T-helper 1 cell (primary cell): ENCODE data around the gene ZNF467.

Experiments used
- DNase-seq, 5 donors: peaks; one replicate each; pipeline ENCODE4 v3.0.0-alpha.2; 2012 to 2020

The ZNF467 gene

DNA sequence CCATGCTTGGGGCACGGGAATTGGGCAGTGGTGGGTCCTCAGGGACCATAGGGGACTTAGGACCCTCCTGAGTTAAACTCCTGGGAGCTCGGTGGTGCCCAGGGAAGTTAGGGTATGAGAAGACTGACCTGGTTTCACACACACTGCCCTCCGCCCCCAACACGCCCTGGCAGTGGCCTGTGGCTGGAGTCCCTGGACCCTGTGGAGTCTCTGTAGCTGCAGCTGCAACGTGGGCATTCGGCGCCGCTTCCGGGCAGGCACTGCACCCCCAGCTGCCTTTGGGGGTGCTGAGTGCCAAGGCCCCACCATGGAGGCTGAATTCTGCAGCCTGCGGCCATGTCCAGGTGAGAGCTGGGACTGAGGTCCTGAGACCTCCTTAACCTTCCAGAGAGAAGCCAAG lies 34.9 kb upstream of the ZNF467 start:
- no peak for DNase-seq

DNA sequence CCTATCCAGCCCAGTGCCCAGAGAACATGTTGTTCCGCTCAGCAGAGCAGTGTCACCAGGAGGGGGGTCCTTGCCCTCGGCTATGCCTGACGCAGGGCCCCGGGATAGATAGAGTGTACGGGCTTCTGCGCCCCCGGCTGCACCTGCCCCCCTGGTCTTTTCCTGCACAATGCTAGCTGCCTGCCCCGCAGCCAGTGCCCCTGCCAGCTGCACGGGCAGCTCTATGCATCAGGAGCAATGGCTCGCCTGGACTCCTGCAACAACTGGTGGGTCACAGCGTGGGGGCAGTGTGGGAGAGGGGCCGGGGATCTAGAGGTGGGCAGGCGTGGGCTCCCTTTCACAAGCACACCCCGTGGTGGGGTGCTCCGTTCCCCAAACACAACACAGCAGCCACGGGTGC lies 33.3 kb upstream of the ZNF467 start:
- DNase-seq, result no peak

DNA sequence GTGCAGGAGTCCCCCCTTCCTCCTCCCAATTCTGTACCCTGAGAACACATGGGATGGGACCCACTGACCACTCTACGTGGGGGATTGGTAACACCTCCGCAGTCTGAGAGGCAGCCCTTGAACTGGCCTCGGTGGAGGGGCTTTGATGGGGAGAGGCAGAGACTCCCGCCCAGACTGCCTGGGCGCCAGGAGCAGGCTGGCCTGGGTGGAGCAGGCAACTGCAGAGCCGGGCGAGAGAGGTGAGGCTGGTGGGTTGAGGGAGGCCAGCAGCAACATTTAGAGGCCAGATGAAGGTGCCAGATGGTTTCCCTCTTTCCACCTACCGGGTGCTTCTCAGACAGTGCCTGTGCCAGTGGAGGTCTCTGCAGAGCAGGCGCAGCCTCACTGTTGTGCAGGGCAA lies 30.7 kb upstream of the ZNF467 start:
- no peak for DNase-seq

DNA sequence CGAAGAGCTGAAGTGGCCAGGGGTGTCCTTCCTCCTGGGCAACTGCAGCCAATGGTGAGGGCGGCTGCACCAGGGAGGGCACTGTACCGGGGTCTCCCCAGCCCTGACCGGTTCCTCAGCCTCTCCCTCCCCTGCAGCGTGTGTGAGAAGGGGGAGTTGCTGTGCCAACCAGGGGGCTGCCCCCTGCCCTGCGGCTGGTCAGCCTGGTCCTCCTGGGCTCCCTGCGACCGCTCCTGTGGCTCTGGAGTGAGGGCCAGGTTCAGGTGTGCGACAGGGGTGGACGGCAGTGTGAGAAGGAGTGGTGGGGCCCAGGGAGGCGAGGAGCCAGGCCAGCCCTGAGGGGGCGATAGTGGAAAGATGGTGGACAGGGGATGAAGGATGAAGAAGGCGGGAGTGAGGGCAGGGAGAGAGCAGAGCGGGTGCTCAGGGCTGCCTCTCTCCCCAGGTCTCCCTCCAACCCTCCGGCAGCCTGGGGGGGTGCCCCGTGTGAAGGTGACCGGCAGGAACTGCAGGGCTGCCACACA lies 30.2 kb upstream of the ZNF467 start:
- no peak for DNase-seq

DNA sequence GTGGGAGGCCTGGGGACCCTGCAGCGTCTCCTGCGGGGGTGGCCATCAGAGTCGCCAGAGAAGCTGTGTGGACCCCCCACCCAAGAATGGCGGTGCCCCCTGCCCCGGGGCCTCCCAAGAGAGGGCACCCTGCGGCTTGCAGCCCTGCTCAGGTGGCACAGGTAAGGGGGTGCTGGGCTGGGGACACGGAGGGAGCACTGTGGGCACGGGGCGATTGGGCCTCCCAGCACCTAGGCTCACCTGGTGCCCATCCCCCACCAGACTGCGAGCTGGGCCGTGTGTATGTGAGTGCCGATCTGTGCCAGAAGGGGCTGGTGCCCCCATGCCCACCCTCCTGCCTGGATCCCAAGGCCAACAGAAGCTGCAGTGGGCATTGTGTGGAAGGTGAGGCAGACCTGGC lies 29.6 kb upstream of the ZNF467 start:
- no peak for DNase-seq

DNA sequence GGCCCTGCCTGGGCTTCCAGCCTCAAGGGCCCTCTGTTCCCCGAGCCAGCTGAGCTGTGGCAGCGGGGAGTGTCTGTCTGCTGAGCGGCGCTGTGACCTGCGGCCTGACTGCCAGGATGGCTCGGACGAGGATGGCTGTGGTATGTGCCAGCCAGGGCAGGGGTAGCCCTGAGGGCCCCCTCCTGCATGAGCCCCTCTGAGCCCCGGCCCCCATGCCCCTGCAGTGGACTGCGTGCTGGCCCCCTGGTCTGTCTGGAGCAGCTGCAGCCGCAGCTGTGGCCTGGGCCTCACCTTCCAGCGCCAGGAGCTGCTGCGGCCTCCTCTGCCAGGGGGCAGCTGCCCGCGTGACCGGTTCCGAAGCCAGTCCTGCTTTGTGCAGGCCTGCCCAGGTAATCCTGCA lies 28.4 kb upstream of the ZNF467 start:
- DNase-seq, result no peak

DNA sequence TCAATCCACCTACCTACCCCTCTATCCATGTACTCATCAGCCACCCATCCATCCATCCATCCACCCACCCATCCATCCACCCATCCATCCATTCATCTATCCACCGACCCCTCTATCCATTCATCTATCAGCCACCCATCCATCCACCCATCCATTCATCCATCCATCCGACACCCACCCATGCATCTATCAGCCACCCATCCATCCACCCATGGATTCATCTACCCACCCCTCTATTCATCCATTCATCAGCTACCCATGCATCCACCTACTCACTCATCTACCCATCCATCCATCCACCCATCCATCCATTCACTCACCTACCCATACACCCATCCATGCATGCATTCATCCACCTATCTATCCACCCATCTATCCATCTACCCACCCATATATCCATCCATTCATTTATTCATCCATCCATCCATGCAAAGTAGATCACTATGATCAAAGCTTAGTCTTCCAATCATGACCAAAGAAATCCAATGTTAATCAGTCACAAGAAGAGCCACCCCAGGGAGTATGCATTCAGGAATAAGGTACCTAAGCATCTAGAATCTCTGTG lies 27.7 kb upstream of the ZNF467 start:
- DNase-seq, result no peak

DNA sequence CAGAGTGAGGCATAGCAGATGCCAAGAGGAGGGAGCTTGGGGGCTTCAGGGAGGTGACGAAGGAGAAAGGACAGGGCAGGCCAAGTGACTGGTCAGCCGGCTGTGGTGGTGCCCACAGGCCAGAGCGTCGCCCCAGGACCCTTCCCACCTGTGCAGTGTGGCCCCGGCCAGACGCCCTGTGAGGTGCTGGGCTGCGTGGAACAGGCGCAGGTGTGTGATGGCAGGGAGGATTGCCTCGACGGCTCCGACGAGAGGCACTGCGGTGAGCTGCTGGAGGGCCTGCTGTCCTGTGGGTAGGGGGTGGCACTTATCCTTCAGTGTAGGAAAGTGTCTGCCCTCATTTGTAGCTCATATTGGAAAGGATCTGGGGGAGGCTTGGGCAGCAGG lies 26.8 kb upstream of the ZNF467 start:
- no peak for DNase-seq

DNA sequence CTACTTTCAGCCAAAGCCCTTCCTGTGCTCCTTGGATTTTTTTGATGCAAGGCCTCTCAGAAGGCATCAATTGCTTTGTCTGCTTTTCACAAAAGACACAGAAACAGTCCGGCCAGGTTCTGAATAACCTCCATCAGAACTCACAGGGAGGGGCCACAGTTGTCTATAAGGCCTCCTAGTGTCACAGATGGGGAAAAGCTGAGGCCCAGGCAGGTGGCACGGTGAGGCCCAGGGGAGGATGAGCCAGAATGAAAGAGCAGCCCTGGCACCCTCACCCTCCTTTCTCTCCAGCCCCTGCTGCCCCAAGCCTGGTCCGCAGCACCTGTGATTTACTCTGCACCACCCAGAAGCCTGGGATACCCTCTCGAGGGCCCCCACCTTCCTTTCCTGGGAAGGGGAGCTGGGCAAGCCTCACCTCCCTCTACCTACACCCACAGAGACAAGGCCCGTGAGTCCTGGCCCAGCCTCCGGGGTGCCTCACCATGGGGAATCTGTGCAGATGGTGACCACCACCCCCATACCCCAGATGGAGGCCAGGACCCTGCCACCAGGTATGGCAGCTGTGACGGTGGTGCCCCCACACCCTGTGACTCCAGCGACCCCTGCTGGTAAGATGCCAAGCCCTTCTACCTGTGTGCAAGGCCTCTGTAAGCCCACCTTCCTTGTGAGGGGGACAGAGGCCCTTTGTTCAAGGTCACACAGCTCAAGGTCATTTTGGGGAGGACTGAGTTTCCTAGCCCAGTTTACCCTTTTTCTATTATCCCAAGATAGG lies 26.2 kb upstream of the ZNF467 start:
- peak in 4 of 5 donors; percentile 24 to 58 (median 48) for DNase-seq

DNA sequence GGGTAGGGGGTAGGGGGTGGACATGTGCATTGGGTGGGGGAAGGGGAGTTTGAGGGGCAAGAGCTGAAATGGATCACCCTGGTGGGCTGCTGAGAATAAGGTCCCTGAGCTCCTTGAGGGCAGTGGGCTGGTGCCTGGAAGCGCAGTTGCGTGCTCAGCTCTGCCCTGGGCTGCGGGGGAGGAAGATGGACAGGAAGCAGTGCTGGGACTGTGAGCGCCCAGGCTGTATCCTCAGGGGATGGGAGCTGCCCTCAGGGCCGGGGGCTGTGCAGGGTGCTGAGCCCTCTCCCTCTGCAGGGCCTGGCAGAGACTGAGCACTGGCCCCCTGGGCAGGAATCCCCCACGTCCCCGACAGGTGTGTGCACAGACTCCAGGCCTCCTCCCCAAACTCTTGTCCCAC lies 24.4 kb upstream of the ZNF467 start:
- DNase-seq, result no peak

DNA sequence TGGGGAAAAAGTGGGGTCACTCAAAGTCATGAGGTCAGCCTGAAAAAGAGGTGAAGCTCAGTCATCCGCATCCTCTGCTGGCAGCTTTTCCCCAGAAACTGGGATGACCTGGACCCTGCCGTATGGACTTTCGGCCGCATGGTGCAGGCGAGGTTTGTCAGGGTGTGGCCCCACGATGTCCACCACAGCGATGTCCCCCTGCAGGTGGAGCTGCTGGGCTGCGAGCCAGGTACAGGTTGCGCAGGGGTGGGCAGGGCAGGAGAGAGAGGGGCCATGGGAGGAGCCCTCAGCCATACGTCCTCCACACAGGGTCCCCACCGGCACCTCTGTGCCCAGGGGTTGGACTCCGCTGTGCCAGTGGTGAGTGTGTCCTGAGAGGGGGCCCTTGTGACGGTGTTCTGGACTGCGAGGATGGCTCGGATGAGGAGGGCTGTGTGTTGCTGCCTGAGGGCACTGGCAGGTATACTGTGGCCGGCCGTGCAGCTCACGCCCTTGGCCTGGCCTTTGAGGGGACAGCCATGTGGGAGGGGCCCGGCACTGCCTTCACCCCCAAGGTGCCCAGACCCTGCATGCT lies 23.0 kb upstream of the ZNF467 start:
- DNase-seq, result no peak

DNA sequence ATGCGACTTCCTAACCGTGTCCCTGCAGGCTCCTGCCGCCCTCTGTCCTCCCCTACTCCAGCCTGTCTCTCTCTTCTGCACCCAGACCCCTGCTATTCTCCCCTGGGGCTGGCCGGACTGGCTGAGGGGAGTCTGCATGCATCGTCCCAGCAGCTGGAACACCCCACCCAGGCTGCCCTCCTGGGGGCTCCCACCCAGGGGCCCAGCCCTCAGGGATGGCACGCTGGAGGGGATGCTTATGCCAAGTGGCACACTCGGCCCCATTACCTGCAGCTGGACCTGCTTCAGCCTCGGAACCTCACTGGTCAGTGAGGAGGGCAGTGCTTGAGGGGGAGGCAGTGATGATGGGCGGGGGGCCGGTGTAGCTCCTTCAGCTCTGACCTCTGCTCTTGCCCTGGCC lies 21.7 kb upstream of the ZNF467 start:
- no peak for DNase-seq

DNA sequence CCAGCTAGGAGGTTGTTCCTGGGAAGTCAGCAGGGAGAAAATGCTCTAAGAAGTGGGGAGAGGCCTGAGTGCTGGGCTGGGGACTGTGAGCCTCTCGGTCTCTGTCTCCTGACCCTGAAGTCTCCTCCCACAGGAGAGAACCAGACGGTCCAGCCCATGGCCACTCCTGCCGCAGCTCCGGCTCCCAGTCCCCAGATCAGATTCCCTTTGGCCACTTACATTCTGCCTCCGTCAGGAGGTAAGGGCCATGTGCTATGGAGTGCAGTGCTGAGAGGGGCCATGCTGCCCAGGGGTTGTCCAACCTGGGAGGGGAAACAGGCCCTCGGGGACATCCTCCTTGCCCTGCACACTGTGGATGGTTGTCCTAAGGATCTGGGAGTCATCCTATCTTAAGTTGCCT lies 21.3 kb upstream of the ZNF467 start:
- no peak for DNase-seq

DNA sequence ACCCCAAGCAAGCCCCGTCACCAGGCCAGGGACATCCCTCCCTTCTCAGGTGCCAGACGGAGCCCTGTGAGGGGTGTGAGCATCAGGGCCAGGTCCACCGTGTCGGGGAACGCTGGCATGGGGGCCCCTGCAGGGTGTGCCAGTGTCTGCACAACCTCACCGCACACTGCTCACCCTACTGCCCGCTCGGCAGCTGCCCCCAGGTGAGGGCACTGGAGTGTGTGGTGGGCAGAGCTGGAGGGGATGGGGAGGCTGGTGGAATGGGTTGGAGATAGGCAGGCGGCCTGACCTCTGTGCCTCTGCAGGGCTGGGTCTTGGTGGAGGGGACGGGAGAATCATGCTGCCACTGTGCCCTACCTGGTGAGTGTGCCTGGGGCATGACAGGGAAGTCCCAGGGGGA lies 19.9 kb upstream of the ZNF467 start:
- no peak for DNase-seq

DNA sequence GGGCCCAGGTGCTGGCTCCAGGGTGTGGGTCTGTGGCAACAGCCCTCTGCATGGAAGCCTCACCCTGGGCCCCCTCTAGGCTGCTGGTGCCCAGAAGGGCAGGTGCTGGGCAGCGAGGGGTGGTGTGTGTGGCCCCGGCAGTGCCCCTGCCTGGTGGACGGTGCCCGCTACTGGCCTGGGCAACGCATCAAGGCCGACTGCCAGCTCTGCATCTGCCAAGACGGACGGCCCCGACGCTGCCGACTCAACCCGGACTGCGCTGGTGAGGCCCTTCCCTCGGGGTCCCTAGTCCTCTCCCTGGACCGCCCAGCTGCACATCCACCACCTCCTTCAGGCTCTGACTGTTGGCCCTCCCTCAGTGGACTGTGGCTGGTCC lies 18.8 kb upstream of the ZNF467 start:
- DNase-seq, result no peak

DNA sequence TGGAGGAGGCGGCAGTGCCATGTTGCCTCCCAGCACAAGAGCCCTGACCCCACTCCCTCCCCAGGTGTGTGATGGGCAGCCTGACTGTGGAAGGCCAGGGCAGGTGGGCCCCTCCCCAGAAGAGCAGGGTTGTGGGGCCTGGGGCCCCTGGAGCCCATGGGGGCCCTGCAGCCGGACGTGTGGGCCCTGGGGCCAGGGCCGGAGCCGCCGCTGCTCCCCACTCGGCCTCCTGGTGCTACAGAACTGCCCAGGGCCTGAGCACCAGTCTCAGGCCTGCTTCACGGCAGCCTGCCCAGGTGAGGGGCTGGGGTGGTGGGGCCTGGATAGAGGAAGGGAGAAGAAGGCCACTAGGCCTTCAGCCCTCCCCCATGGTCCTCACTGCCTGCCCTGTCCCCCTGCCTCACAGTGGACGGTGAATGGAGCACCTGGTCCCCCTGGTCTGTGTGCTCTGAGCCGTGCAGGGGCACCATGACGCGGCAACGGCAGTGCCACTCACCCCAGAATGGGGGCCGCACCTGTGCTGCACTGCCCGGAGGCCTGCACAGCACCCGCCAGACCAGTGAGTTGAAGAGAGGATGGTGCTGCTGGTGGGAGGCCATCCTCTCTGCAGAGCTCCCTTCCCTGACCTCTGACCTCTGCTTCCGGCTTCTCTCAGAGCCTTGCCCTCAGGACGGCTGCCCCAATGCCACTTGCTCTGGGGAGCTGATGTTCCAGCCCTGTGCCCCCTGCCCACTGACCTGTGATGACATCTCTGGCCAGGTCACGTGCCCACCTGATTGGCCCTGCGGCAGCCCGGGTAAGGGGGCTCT lies 18.2 kb upstream of the ZNF467 start:
- no peak for DNase-seq

DNA sequence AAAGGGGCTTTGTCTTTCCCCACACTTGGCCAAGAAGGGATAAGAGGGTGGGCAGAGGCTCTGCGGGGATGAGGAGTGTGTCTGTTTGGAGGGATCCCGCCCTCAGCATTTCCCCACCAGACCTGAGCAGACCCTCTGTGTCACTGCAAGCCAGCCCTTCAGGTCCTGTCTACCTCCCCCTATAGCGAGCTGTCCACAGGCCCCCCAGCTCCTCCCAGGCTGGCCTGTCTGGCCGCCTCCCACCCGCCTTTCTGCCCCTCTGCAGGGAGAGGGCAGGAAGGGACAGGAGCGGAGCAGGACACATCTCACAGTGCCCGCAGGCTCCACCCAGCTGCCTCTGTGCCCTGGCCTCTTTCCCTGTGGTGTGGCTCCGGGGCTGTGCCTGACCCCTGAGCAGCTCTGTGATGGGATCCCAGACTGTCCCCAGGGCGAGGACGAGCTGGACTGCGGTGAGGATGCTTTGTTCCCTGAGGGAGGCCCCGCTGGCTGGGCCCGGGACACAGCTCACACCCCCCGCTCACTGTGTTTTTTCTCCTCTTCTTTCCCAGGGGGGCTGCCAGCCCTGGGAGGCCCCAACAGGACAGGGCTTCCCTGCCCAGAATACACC lies 17.5 kb upstream of the ZNF467 start:
- no peak for DNase-seq

DNA sequence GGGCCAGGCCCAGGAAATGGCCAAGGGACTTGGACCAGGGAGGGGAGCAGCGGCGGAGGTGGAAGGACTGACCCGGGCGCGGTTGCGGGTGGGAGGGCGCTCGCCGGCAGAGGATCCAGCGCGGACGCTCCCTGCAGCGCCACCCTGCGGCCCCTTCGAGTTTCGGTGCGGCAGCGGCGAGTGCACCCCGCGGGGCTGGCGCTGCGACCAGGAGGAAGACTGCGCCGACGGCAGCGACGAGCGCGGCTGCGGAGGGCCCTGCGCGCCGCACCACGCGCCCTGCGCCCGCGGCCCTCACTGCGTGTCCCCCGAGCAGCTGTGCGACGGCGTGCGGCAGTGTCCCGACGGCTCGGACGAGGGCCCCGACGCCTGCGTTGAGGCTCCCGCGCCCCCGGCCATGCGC lies 16.8 kb upstream of the ZNF467 start:
- DNase-seq, result peak in 3 of 5 donors; percentile 20 to 25 (median 24)

DNA sequence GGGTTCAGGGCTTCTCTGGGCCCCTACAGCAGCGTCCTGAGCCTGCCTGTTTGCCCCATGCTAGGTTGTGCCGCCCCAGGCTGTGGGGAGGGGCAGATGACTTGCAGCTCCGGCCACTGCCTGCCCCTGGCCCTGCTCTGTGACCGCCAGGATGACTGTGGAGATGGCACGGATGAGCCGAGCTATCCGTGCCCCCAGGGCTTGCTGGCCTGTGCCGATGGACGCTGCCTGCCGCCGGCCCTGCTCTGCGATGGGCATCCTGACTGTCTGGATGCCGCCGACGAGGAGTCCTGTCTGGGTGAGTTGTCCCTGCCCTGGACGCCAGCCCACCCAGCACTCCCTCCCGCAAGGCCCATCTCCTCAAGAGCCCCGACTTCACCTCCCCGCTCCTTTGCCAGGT lies 15.7 kb upstream of the ZNF467 start:
- no peak for DNase-seq

DNA sequence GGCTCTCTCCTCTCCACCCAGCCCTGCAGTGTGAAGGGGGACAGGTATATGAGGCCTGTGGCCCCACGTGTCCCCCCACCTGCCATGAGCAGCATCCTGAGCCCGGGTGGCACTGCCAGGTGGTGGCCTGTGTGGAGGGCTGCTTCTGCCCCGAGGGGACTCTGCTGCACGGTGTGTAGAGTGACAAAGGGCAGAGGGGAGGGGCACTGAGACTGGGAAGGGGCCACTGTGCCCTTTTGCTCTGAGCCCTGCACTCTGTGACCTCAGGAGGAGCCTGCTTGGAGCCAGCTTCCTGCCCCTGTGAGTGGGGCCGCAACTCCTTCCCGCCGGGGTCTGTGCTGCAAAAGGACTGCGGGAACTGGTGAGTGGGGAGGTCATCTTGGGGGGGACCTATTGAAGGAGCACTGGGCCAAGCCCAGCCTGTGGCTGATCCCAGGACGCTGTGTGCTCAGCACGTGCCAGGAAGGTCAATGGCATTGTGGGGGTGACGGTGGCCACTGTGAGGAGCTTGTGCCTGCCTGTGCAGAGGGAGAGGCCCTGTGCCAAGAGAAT lies 15.0 kb upstream of the ZNF467 start:
- no peak for DNase-seq

DNA sequence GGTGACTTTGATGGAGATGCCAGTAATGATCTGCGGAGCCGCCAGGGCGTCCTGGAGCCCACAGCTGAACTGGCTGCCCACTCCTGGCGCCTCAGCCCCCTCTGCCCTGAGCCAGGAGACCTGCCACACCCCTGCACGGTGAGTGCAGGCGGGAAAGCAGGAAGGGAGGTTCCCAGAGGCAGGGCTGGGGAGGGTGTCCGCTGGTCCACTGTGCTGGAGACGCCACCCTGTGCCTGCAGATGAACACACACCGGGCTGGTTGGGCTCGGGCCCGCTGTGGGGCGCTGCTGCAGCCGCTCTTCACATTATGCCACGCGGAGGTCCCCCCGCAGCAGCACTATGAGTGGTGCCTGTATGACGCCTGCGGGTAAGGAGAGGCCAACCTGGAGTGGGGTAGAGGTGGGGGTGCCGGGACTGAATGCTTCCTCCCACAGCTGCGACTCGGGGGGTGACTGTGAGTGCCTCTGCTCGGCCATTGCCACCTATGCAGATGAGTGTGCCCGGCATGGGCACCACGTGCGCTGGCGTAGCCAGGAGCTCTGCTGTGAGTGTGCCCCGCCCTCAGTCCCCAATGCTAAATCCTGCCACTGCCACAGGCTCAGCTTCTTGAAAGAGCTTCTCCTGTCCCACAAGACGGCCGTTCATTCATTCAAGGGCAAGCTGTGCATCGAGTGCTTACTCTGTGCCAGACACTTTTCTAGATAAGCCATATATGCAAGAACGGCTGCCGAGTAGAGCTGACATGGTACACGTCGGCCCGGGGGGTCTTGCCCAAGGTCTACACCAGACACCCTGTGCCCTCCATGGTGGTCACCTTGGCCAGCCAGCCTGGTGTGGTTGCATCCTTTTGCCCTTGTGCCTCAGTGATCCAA lies 14.3 kb upstream of the ZNF467 start:
- DNase-seq, result no peak

DNA sequence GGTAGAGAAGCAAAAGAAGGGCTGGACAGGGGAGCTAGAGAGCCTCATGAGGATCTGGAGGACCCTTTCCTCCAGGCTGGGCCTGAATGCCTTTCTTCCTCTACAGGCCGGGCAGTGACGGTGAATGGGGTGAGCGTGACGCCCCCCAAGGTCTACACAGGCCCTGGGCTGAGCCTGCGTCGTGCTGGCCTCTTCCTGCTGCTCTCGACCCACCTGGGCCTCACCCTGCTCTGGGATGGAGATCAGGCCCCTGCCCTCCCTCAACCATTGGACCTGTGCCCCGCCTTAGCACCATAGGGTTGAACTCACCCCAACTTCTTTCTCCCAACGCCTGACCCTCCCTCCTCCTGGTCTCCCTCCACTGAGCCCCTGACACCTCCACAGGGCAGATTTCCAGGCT lies 12.6 kb upstream of the ZNF467 start:
- DNase-seq, result no peak
